GM10847 (cell line): ENCODE results near the gene SLC30A2.

Experiments used
- POLR2A ChIP-seq: IDR thresholded peaks from 2 replicates; pipeline ENCODE4 v1.6.1; 2011; ENCODE audit not compliant: insufficient read length; ENCODE audit errors: extremely low read depth

SLC30A2 gene

DNA sequence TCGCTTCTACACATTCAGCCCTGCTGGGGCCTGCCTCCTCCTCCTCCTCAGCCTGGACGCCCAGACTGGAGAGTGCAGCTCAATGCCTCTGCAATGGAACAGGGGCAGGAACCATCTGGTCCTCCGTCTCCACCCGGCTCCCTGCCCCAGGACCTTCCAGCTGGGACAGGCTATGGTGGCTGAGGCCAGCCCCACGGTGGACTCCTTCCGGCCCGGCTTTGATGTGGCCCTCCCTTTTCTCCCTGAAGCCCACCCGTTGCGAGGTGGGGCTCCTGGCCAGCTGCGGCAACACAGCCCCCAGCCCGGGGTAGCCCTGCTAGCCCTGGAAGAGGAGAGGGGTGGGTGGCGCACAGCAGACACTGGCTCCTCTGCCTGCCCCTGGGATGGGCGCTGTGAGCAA lies 22.9 kb downstream of the SLC30A2 start:
- TF ChIP-seq POLR2A: no peak

GRCh38 chr1:26022404-26022779 lies 23.5 kb downstream of the SLC30A2 start:
- no peak for TF ChIP-seq POLR2A

DNA sequence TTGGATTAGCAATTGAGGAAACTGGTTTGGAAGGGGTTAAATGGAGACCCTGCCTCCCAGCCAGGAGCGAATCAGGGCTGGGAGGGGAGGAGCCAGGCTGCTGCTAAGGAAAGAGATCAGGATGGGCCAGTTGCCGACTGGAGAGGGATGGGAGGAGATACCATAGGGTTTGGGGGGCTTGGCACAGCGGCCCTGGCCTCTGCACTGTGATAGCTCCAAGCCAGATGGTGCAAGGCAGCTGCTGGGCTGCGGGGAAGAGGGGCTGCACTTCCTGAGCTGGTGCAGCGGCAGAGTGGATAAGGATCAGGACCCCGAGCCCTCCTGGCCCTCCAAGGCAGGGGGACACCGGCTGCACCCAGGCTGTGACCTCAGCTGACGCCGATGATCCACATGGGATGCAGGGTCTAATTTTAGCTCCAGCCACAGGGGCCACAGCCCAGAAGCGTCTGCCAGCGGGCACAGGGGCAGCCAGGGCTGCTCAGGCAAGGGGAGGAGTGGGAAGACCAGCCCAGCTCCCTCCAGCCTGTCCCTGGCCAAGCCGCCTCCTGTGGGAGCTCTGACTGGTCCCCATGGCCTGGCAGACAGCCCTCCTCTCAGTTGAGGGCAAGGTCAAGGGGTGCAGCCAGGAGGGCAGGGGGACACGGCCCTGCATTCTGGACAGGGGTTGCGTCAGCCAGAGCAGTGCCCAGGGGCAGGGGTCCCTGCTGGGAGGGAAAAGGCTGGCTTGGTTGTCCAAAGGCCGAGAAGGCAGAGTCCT lies 24.1 kb downstream of the SLC30A2 start, which contains the start of gene EXTL1:
TSS of gene EXTL1 (plus strand) at position 129 of the 757 bp plus-strand sequence. CDS start 872 bp downstream, outside the sequence.
- TF ChIP-seq POLR2A: no peak

GRCh38 chr1:26020941-26021646 lies 24.8 kb downstream of the SLC30A2 start:
- no peak for TF ChIP-seq POLR2A

DNA sequence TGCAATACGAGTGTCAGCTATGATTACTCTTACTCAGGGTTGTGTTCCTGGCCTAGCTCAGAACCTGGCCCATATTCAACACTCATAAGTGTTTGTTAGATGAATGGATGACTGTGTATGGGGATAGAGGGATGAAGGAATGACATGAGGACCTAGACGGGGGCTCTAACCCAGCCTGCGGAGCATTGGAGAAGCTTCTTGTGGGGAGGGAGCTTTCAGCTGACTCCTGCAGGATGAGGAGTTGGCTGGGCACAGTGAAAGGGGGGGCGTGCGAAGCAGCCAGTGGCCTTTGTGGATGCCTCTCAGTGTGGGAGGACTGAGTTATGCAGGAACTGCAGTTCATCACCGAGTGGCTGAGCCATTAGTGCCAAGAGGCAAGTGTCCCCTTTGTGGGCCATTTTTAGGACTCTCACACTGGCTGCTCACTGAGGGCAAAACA lies 25.6 kb downstream of the SLC30A2 start:
- no peak for TF ChIP-seq POLR2A

DNA sequence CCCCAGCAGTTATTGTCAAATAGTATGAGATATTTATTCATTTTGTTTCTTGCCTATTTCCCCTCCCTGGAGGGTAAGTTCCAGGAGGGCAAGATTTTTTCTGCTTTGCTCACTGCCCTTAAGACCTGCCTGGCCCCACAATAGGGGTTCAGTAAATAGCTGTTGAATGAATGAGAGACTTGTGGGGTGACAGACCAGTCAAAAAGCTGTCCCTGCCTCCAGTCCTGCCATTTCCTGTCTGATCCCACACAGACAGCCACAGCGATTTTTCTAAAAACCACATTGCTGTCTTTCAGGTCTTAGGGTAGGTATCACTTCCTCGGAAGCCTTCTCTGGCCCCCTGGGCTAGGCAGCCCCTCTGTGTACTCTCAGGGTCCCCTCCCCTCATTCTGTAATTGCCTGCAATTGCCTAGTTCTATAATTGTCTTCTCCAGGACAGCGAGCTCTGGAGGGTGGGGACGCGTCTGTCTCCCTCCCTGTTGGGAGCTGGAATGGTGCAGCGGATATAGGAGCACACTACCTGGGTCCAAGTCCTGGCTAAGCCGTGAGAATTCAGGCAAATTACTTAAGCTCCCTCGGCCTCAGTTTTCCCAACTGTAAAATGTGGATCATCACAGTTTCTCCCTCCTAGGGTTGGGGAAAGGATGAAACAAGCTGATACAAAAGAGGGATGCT lies 26.1 kb downstream of the SLC30A2 start:
- TF ChIP-seq POLR2A: no peak

GRCh38 chr1:26017606-26018005 lies 28.3 kb downstream of the SLC30A2 start:
- TF ChIP-seq POLR2A: no peak

DNA sequence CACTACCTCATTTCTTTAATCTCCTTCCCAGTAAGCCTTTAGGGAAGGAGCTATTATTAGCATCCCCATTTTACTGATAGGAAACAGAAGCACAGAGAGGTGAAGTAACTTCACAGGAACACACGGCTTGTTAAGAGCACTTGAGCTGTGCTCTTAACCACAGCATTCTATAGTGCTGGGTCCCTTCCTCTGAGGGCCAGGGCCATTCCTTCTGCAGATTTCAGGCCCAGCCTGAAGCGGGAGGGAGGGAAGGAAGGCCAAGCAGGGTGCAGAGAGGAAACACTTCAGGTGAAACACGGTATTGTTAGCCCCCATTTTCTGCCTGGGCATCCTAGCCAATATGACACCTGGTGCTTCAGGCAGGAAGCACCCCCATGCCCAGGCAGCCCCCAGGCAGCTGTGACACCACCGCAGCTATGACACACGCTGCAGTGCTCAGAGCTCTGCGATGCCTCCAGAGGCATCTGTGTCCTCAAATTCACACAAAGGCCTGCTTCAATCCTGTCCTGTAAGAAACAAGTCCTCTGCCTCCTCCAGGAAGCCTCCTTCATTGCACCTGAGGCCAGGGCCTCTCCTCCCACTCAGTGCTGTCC lies 28.9 kb downstream of the SLC30A2 start:
- no peak for TF ChIP-seq POLR2A

GRCh38 chr1:26016258-26016952 lies 29.5 kb downstream of the SLC30A2 start:
- no peak for TF ChIP-seq POLR2A

DNA sequence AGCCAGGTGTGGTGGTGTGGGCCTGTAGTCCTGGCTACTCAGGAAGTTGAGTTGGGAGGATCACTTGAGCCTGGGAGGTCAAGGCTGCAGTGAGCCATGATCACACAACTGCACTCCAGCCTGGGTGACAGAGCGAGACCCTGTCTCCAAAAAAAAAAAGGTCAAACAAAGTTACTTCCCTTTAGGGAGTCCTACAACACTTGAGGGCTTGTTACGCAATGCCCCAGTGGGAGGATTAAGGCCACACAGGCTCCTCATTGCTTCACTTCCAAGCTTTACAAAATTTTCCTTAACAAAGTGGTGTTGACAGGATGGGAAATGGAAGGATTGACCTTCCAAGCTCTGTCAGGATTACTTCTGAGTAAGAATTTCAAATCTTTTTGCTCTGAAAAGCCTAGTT lies 30.6 kb downstream of the SLC30A2 start:
- TF ChIP-seq POLR2A: no peak

- TF ChIP-seq POLR2A: no peak
These were observed 31.7 kb downstream of the SLC30A2 start for GRCh38 chr1:26014179-26014578.

GRCh38 chr1:26012864-26013263 lies 33.1 kb downstream of the SLC30A2 start:
- TF ChIP-seq POLR2A: no peak

DNA sequence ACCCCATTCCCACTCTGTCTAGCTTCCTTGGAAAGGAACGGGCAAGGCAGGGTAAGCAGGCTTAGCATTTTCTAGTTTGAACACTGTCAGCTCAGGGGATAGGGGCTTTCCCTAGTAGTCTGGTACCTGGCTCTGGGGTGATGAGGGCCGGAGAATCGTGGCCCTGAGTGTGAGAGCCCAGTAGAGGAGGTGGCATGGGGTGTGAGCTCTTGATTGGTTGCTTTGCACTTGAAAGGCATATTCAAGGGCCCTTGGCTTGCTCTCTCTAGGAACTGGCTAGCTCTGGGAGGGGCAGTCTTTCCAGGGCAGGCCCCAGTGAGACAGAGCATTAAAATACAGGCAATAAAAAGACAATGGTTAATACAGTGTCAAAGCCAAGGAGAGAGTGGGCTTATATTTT lies 35.1 kb downstream of the SLC30A2 start:
- TF ChIP-seq POLR2A: no peak

- no peak for TF ChIP-seq POLR2A
These were observed 36.0 kb downstream of the SLC30A2 start for GRCh38 chr1:26009796-26010447.
